Ovary (tissue), 3 donors: Measurements from ENCODE around the gene LCN12.

Source experiments
- POLR2A ChIP-seq: fragments of 450-650 bp; IDR thresholded peaks from one replicate; pipeline ENCODE4 v1.6.1; 2017; ENCODE audit warnings: antibody characterized with exemption, mild to moderate bottlenecking, moderate library complexity
- TF ChIP-seq, protein P1 (sequence below), 3 donors: fragments of 450-650 bp in 2 of 3; fragments of 200-600 bp in 1 of 3; IDR thresholded peaks; one replicate each; pipeline versions ENCODE4 v1.5.1 to v1.8.0; 2016 to 2022; ENCODE audit warnings: antibody characterized with exemption in 3 of 3, mild to moderate bottlenecking in 1 of 3
- donor health status: DM: no; HTN: no; CAD: no.

DNA sequence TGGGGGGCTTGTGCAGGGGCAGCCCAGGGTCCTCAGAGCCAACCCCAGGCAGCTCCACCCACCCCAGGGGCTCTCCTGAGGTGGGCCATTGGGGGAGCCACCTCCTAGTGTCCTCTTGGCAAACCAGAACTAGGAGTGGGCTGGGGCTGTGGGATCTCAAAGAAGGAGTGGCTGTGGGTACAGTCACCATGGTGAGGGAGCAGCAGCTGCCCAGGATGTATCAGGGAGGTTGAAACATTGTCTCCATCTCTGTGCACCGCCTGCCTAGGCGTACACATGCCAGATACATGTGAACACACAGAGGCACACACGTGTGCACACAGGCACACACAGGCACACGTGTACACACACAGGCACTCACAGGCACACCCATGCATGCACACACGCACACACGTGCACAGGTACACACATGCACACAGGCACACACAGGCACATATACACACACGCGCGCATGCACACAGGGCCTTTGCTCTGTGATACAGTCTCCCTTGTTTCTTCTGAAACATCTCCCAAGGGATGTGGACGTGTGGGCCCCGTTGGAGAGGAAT lies 10.7 kb downstream of the LCN12 start:
- TF ChIP-seq, protein P1, sequence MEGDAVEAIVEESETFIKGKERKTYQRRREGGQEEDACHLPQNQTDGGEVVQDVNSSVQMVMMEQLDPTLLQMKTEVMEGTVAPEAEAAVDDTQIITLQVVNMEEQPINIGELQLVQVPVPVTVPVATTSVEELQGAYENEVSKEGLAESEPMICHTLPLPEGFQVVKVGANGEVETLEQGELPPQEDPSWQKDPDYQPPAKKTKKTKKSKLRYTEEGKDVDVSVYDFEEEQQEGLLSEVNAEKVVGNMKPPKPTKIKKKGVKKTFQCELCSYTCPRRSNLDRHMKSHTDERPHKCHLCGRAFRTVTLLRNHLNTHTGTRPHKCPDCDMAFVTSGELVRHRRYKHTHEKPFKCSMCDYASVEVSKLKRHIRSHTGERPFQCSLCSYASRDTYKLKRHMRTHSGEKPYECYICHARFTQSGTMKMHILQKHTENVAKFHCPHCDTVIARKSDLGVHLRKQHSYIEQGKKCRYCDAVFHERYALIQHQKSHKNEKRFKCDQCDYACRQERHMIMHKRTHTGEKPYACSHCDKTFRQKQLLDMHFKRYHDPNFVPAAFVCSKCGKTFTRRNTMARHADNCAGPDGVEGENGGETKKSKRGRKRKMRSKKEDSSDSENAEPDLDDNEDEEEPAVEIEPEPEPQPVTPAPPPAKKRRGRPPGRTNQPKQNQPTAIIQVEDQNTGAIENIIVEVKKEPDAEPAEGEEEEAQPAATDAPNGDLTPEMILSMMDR (IDR thresholded peaks at IDR 0.05), result no peak
- TF ChIP-seq POLR2A, result no peak
